Measurements from ENCODE around the gene LDHB. TPM values are rescaled to one million over a fixed set of nuclear protein-coding genes. Genes with fewer than 3 reads are reported as not detected.

Gene LDHB
- polyA plus RNA-seq, 1 of the 3 experiments (the other 2 are of a cell fraction), result 469 TPM

DNA sequence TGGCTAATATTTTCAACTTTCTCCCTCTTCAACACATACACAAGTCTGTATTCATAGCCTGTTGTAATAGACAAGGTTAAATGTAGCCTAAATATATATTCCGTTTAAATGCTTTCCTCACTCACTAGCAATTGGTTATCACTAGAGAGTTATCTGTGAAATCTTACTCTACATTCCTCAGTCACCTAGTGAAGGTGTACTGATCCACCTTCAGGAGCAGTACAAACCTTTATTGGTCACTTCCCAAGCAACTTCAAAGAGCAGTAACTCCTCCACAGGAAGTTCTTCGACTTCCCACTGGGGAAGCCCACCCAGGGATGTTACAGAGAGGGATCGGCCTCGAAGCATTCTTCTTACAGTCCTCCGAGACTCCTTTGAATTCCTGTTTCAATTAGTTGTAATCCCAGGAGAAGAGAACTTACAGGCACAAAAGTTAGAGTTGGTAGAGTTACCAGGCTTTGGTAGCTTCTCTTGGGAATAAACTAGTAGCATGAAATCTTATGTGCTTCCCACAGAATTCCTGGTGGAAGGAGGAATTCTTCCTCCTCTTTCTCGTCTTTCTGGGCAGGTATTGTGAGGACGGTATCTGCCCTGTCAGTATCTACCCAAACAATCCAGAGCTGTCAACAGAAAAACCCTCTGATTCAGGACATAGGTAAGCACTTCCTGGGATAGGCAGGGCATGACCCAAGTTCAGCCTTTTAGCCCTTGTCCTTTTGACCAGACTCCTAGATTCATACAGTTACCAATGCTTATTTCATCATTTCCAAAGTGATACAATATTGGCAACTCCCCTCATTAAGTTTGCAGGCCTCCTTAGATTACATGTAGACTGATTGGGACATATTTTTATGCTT lies 53.2 kb downstream of the LDHB start, which contains the start of gene GYS2:
TSS of gene GYS2 (minus strand) at position 603 of the 857 bp plus-strand sequence. CDS start at position 348, 255 bp downstream.
- no peaks in the 10 kb centered on the region for H3K9me3 ChIP-seq
- no peaks in the 10 kb centered on the region for H3K4me1 ChIP-seq (ENCODE audit: control insufficient read depth in 1 of 2, insufficient read depth in 2 of 2, low read depth in 1 of 2, low read length in 1 of 2)
- CTCF ChIA-PET, result interaction anchor here (3.4 kb wide), 1 partner anchor 76 kb away, joined by 16 read pairs; no protein-coding TSS in a partner anchor
- H3K27me3 ChIP-seq (ENCODE audit: insufficient read depth), result no peaks in the 10 kb centered on the region
- no peak within 1 kb of the TSS for H3K4me2 ChIP-seq
- no peaks in the 10 kb centered on the region for H3K79me2 ChIP-seq (ENCODE audit: insufficient read depth)
- DNase-seq, result no peak
- no peak within 1 kb of the TSS for H3K27ac ChIP-seq (ENCODE audit: low read depth in 2 of 2, low read length in 1 of 2)
- TF ChIP-seq, protein P1, sequence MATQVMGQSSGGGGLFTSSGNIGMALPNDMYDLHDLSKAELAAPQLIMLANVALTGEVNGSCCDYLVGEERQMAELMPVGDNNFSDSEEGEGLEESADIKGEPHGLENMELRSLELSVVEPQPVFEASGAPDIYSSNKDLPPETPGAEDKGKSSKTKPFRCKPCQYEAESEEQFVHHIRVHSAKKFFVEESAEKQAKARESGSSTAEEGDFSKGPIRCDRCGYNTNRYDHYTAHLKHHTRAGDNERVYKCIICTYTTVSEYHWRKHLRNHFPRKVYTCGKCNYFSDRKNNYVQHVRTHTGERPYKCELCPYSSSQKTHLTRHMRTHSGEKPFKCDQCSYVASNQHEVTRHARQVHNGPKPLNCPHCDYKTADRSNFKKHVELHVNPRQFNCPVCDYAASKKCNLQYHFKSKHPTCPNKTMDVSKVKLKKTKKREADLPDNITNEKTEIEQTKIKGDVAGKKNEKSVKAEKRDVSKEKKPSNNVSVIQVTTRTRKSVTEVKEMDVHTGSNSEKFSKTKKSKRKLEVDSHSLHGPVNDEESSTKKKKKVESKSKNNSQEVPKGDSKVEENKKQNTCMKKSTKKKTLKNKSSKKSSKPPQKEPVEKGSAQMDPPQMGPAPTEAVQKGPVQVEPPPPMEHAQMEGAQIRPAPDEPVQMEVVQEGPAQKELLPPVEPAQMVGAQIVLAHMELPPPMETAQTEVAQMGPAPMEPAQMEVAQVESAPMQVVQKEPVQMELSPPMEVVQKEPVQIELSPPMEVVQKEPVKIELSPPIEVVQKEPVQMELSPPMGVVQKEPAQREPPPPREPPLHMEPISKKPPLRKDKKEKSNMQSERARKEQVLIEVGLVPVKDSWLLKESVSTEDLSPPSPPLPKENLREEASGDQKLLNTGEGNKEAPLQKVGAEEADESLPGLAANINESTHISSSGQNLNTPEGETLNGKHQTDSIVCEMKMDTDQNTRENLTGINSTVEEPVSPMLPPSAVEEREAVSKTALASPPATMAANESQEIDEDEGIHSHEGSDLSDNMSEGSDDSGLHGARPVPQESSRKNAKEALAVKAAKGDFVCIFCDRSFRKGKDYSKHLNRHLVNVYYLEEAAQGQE (IDR thresholded peaks at IDR 0.05; ENCODE audit: low read depth, low read length), result no peak
- TF ChIP-seq CHD2 (IDR thresholded peaks at IDR 0.05; ENCODE audit: low read length, partially characterized antibody) (no peak), JUND (IDR thresholded peaks at IDR 0.05) (no peak), NFIC (IDR thresholded peaks at IDR 0.05; ENCODE audit: borderline replicate concordance) (no peak), POLR2AphosphoS5 (IDR thresholded peaks at IDR 0.05; ENCODE audit: low read depth, low read length) (no peak), EP300 (IDR thresholded peaks at IDR 0.05; ENCODE audit: borderline replicate concordance in 1 of 2, low read depth in 1 of 2, low read length in 1 of 2) (no peak), EZH2phosphoT487 (IDR thresholded peaks at IDR 0.05; ENCODE audit: borderline replicate concordance, low read depth) (no peak), GABPA (IDR thresholded peaks at IDR 0.05; ENCODE audit: low read depth) (no peak), SIN3A (IDR thresholded peaks at IDR 0.05; ENCODE audit: borderline replicate concordance, low read depth, low read length) (no peak), FOXM1 (IDR thresholded peaks at IDR 0.05; ENCODE audit: low read depth) (no peak)
- TF ChIP-seq, protein P2, sequence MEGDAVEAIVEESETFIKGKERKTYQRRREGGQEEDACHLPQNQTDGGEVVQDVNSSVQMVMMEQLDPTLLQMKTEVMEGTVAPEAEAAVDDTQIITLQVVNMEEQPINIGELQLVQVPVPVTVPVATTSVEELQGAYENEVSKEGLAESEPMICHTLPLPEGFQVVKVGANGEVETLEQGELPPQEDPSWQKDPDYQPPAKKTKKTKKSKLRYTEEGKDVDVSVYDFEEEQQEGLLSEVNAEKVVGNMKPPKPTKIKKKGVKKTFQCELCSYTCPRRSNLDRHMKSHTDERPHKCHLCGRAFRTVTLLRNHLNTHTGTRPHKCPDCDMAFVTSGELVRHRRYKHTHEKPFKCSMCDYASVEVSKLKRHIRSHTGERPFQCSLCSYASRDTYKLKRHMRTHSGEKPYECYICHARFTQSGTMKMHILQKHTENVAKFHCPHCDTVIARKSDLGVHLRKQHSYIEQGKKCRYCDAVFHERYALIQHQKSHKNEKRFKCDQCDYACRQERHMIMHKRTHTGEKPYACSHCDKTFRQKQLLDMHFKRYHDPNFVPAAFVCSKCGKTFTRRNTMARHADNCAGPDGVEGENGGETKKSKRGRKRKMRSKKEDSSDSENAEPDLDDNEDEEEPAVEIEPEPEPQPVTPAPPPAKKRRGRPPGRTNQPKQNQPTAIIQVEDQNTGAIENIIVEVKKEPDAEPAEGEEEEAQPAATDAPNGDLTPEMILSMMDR (IDR thresholded peaks at IDR 0.05), result no peak
- TF ChIP-seq, protein P3, sequence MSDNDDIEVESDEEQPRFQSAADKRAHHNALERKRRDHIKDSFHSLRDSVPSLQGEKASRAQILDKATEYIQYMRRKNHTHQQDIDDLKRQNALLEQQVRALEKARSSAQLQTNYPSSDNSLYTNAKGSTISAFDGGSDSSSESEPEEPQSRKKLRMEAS (IDR thresholded peaks at IDR 0.05; ENCODE audit: low read depth), result no peak
- TF ChIP-seq, protein P4, sequence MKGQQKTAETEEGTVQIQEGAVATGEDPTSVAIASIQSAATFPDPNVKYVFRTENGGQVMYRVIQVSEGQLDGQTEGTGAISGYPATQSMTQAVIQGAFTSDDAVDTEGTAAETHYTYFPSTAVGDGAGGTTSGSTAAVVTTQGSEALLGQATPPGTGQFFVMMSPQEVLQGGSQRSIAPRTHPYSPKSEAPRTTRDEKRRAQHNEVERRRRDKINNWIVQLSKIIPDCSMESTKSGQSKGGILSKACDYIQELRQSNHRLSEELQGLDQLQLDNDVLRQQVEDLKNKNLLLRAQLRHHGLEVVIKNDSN (IDR thresholded peaks at IDR 0.05; ENCODE audit: borderline replicate concordance, low read depth), result no peak
- POLR2A ChIA-PET, result no interaction called here
- H3K9ac ChIP-seq, result no peak within 1 kb of the TSS
- WGBS (ENCODE audit: low lambda C conversion rate), result 18% methylated on average over 7 of the region's 7 CpGs
- no peak within 1 kb of the TSS for H3K4me3 ChIP-seq (ENCODE audit: low read depth in 2 of 2, low read length in 1 of 2)
- no peak within 1 kb of the TSS for H2AFZ ChIP-seq (ENCODE audit: low read depth)
- H4K20me1 ChIP-seq (ENCODE audit: insufficient read depth), result no peaks in the 10 kb centered on the region
- no peaks in the 10 kb centered on the region for H3F3A ChIP-seq (replicated peaks; ENCODE audit: insufficient read depth)
- no peaks in the 10 kb centered on the region for H3K9me2 ChIP-seq
- H3K36me3 ChIP-seq (replicated peaks in 1 of 2; ENCODE audit: control insufficient read depth in 1 of 2, insufficient read depth in 2 of 2, low read length in 1 of 2), result no peaks in the 10 kb centered on the region

Data from SK-N-SH (cell line).